ENCODE measurements around the gene CTSA.
A peak's percentile ranks its signal among the peaks of the same experiment; 100 is the strongest.

The CTSA gene

GRCh38 chr20:45890985-45891983 lies at the start of gene CTSA, which contains the start of gene NEURL2:
TSS of gene CTSA (plus strand) at chr20:45891335. CDS start at chr20:45891569, 234 bp downstream.
TSS of gene NEURL2 (minus strand) at chr20:45891208. CDS start at chr20:45890991, 217 bp downstream.
- peak; percentile 95 for DNase-seq (ENCODE audit: low read depth, low spot score)

GRCh38 chr20:45841407-45842129 lies 49.6 kb upstream of the CTSA start:
- DNase-seq (ENCODE audit: low read depth, low spot score), result no peak

GRCh38 chr20:45842169-45842812 lies 48.8 kb upstream of the CTSA start:
- no peak for DNase-seq (ENCODE audit: low read depth, low spot score)

GRCh38 chr20:45843506-45843905 lies 47.6 kb upstream of the CTSA start:
- no peak for DNase-seq (ENCODE audit: low read depth, low spot score)

GRCh38 chr20:45845452-45845851 lies 45.7 kb upstream of the CTSA start:
- DNase-seq (ENCODE audit: low read depth, low spot score), result peak; percentile 20

- DNase-seq (ENCODE audit: low read depth, low spot score), result no peak
Observed at GRCh38 chr20:45848421-45848820, 42.7 kb upstream of the CTSA start.

GRCh38 chr20:45848969-45849582 lies 42.1 kb upstream of the CTSA start:
- no peak for DNase-seq (ENCODE audit: low read depth, low spot score)

- no peak for DNase-seq (ENCODE audit: low read depth, low spot score)
Observed at GRCh38 chr20:45850238-45850637, 40.9 kb upstream of the CTSA start.

- no peak for DNase-seq (ENCODE audit: low read depth, low spot score)
Observed at GRCh38 chr20:45850926-45851325, 40.2 kb upstream of the CTSA start.

GRCh38 chr20:45851501-45851900 lies 39.6 kb upstream of the CTSA start:
- DNase-seq (ENCODE audit: low read depth, low spot score), result no peak

- no peak for DNase-seq (ENCODE audit: low read depth, low spot score)
Observed at GRCh38 chr20:45852326-45852725, 38.8 kb upstream of the CTSA start.

- peak; percentile 36 for DNase-seq (ENCODE audit: low read depth, low spot score)
Observed at GRCh38 chr20:45853484-45853883, 37.7 kb upstream of the CTSA start.

GRCh38 chr20:45857114-45857881 lies 33.8 kb upstream of the CTSA start, which contains the start of the genes ACOT8 and ZSWIM3:
TSS of gene ACOT8 (minus strand) at chr20:45857392. CDS start at chr20:45857315, 77 bp downstream.
TSS of gene ZSWIM3 (plus strand) at chr20:45857614. CDS start at chr20:45857826, 212 bp downstream.
- DNase-seq (ENCODE audit: low read depth, low spot score), result peak; percentile 99

- no peak for DNase-seq (ENCODE audit: low read depth, low spot score)
Observed at GRCh38 chr20:45857882-45858216, 33.3 kb upstream of the CTSA start.

- DNase-seq (ENCODE audit: low read depth, low spot score), result no peak
Observed at GRCh38 chr20:45859916-45860315, 31.2 kb upstream of the CTSA start.

GRCh38 chr20:45860560-45861220 lies 30.4 kb upstream of the CTSA start:
- no peak for DNase-seq (ENCODE audit: low read depth, low spot score)

- DNase-seq (ENCODE audit: low read depth, low spot score), result no peak
Observed at GRCh38 chr20:45861221-45862075, 29.7 kb upstream of the CTSA start.

GRCh38 chr20:45863543-45864470 lies 27.3 kb upstream of the CTSA start:
- DNase-seq (ENCODE audit: low read depth, low spot score), result no peak

All from ELF-1 (cell line).